Lung (tissue), 12 donors: ENCODE data around the gene ALPI. TPM values are rescaled to one million over a fixed set of nuclear protein-coding genes. Genes with fewer than 3 reads are reported as not detected.
"Not testable (repeated sequence)": the region's sequence is repeated elsewhere in the genome, so short reads cannot be mapped to it uniquely, and the experiment has no call there.

Source experiments
- ATAC-seq: fragments of 200-7000 bp; cut with Tn5 transposase; one replicate; pipeline ENCODE4 v1.9.1; 2020; ENCODE audit warnings: moderate number of reproducible peaks; ENCODE audit not compliant: insufficient read depth, low FRiP score
- DNase-seq, 3 donors: peaks; one replicate each; pipeline ENCODE4 v3.0.0-alpha.2; 2013 to 2017
- H3K27ac ChIP-seq, 2 donors: one replicate each; pipeline ENCODE4 v1.5.1; 2013; ENCODE audit warnings: mild to moderate bottlenecking in 2 of 2, moderate library complexity in 2 of 2, control low read depth in 1 of 2, inconsistent platforms in 1 of 2, low read depth in 1 of 2, low read length in 1 of 2
- H3K27me3 ChIP-seq, 3 donors: one replicate each; pipeline ENCODE4 v1.5.1; 2013; ENCODE audit warnings: low read length in 2 of 3; ENCODE audit not compliant: control insufficient read depth in 3 of 3, insufficient read depth in 3 of 3
- H3K36me3 ChIP-seq, 4 donors: one replicate each; pipeline ENCODE4 v1.5.1; 2013; ENCODE audit warnings: low read length in 4 of 4, mild to moderate bottlenecking in 1 of 4, moderate library complexity in 1 of 4; ENCODE audit not compliant: control insufficient read depth in 4 of 4, insufficient read depth in 4 of 4
- H3K4me1 ChIP-seq, 5 donors: one replicate each; pipeline ENCODE4 v1.5.1; 2013; ENCODE audit warnings: low read length in 5 of 5, mild to moderate bottlenecking in 2 of 5, moderate library complexity in 1 of 5; ENCODE audit not compliant: control insufficient read depth in 5 of 5, insufficient read depth in 5 of 5
- H3K4me3 ChIP-seq: one replicate; pipeline ENCODE4 v1.5.1; 2013; ENCODE audit warnings: mild to moderate bottlenecking, control low read depth, moderate library complexity
- H3K9ac ChIP-seq, 2 donors: one replicate each; pipeline ENCODE4 v1.5.1; 2013; ENCODE audit warnings: low read length in 2 of 2, control low read depth in 1 of 2; ENCODE audit not compliant: insufficient read depth in 1 of 2
- H3K9me3 ChIP-seq, 4 donors: one replicate each; pipeline ENCODE4 v1.5.1; 2013; ENCODE audit warnings: low read length in 3 of 4, mild to moderate bottlenecking in 1 of 4, moderate library complexity in 1 of 4; ENCODE audit not compliant: control insufficient read depth in 4 of 4, insufficient read depth in 3 of 4
- CTCF ChIP-seq: IDR thresholded peaks from 2 replicates; pipeline ENCODE4 v1.5.1; 2012; ENCODE audit warnings: mild to moderate bottlenecking; ENCODE audit errors: control extremely low read depth, extremely low read depth
- WGBS, 2 donors: extraction: QIAGEN DNeasy Blood & Tissue Kit; methylation state at CpG; one replicate each; pipeline ENCODE4 v1.1.7; 2013; 5-methylcytosine and 5-hydroxymethylcytosine counted together
- polyA plus RNA-seq, 2 donors: library from polyadenylated mRNA; stranded (reverse); fragments of 200-250 nt; gene quantifications; one replicate each; pipeline ENCODE4 v1.2.1, GENCODE V29; 2013
- total RNA-seq, 2 donors: library from RNA; depleted of rRNA in 1 of 2; stranded (reverse); fragments of >200 nt in 1 of 2; gene quantifications; one replicate each; pipeline ENCODE4 v1.2.1, GENCODE V29; 2014 to 2021
- donor health status: control.
- donor health status: control.
- donor health status: Bipolar disorder and iron deficiency.
- donor health status: healthy.
- donor health status: DM: yes; HTN: yes; CAD: no.

Gene ALPI
- total and polyA plus RNA-seq, 4 donors: not detected

- H3K36me3 ChIP-seq: no peaks in the 10 kb centered on the region
- H3K27ac ChIP-seq: no peak overlapping the region
- no peak overlapping the region for H3K9ac ChIP-seq
- ATAC-seq (peak; percentile 70), DNase-seq (no peak)
- no peak for TF ChIP-seq CTCF
- H3K4me1 ChIP-seq: no peaks in the 10 kb centered on the region
- H3K9me3 ChIP-seq: no peaks in the 10 kb centered on the region
- H3K4me3 ChIP-seq: no peak overlapping the region
- H3K27me3 ChIP-seq: no peaks in the 10 kb centered on the region
- WGBS, 2 donors: 78 to 82% methylated on average over 20 of the region's 22 CpGs
Observed at GRCh38 chr2:232438951-232439757, 16.8 kb upstream of the ALPI start.

GRCh38 chr2:232439758-232440135 is 16.2 kb upstream of the ALPI start:
- no peak overlapping the region for H3K4me3 ChIP-seq
- WGBS, 2 donors: 35 to 57% methylated on average over 1 to 3 of the region's 5 CpGs
- H3K9ac ChIP-seq: no peak overlapping the region
- TF ChIP-seq CTCF: no peak
- ATAC-seq (no peak), DNase-seq (no peak)
- no peaks in the 10 kb centered on the region for H3K36me3 ChIP-seq
- no peaks in the 10 kb centered on the region for H3K4me1 ChIP-seq
- no peaks in the 10 kb centered on the region for H3K9me3 ChIP-seq
- no peaks in the 10 kb centered on the region for H3K27me3 ChIP-seq
- H3K27ac ChIP-seq: no peak overlapping the region

GRCh38 chr2:232440220-232441018 is 15.5 kb upstream of the ALPI start:
- not testable (repeated sequence) for H3K9ac ChIP-seq, H3K9me3 ChIP-seq
- peak; percentile 83 for ATAC-seq

More at GRCh38 chr2:232440220-232441018, 15.5 kb upstream of the ALPI start:
- not testable (repeated sequence) for H3K4me3 ChIP-seq, H3K4me1 ChIP-seq, H3K36me3 ChIP-seq, H3K27me3 ChIP-seq, H3K27ac ChIP-seq
- 10% methylated on average over 11 to 15 of the region's 16 CpGs for WGBS, 2 donors
- DNase-seq: peak; percentile 65 to 85 (median 69)
- peak; percentile 88 for TF ChIP-seq CTCF
